Measurements from ENCODE around the gene TDRD3.

GRCh38 chr13:60514891-60515290, 117.9 kb downstream of the TDRD3 start:
- TF ChIP-seq CTCF (IDR thresholded peaks at IDR 0.05) (no peak), TCF7L2 (IDR thresholded peaks at IDR 0.05; ENCODE audit: low read depth, low read length) (no peak), REST (IDR thresholded peaks at IDR 0.05; ENCODE audit: insufficient read depth in 1 of 2, low read depth in 2 of 2, low read length in 1 of 2) (no peak), SIN3A (IDR thresholded peaks at IDR 0.05; ENCODE audit: borderline replicate concordance, insufficient read depth, low read depth, low read length) (no peak), POLR2AphosphoS5 (IDR thresholded peaks at IDR 0.05; ENCODE audit: low read depth, low read length) (no peak)

All from Panc1 (cell line).